A549 (cell line): ENCODE measurements around the gene RALGDS. TPM values are rescaled to one million over a fixed set of nuclear protein-coding genes. Genes with fewer than 3 reads are reported as not detected.

Experiments used
- ATAC-seq, 2 experiments: fragments of 200-7000 bp in 1 of 2; fragments of >200 bp in 1 of 2; cut with Nextera tagmentation in 1 of 2; cut with Tn5 transposase in 1 of 2; 3 replicates each; pipeline versions ENCODE4 v1.8.0 to v1.9.1; 2018 to 2020; ENCODE audit warnings: mild to moderate bottlenecking in 1 of 2, moderate library complexity in 1 of 2
- CTCF ChIA-PET: fragments of 300-600 bp; sonication (Branson Sonifier 250); formaldehyde crosslinking; extraction: SDS; loops from one replicate; lab custom pipeline; 2021; ENCODE audit warnings: antibody characterized with exemption, inconsistent platforms; lab: Yijun Ruan, JAX
- POLR2A ChIA-PET: fragments of 350-600 bp; formaldehyde crosslinking; extraction: SDS; loops from one replicate; lab custom pipeline; 2021; ENCODE audit warnings: antibody characterized with exemption, inconsistent platforms; lab: Yijun Ruan, JAX
- DNase-seq, 2 experiments: peaks; one replicate each; pipeline versions ENCODE4 v3.0.0 to v3.0.0-alpha.2; 2011 to 2016; ENCODE audit warnings: low read depth in 1 of 2, low spot score in 1 of 2
- FAIRE-seq: peaks from 2 replicates; lab custom pipeline; 2011; peaks lifted over from hg19 to GRCh38; lab: Jason Lieb, UNC
- H3K27ac ChIP-seq, 2 experiments: fragments of >200 bp; sonication (Bioruptor Twin); formaldehyde crosslinking; 3 replicates each; pipeline ENCODE4 v1.5.1; 2016 to 2017
- H3K4me1 ChIP-seq: fragments of >200 bp; sonication (Bioruptor Twin); formaldehyde crosslinking; 3 replicates; pipeline ENCODE4 v1.6.1; 2016
- H3K4me2 ChIP-seq: fragments of >200 bp; sonication (Bioruptor Twin); formaldehyde crosslinking; 3 replicates; pipeline ENCODE4 v1.6.1; 2016
- H3K4me3 ChIP-seq: fragments of >200 bp; sonication (Bioruptor Twin); formaldehyde crosslinking; 3 replicates; pipeline ENCODE4 v1.5.1; 2016
- H3K9me3 ChIP-seq: fragments of >200 bp; sonication (Bioruptor Twin); formaldehyde crosslinking; 3 replicates; pipeline ENCODE4 v1.6.1; 2016
- BHLHE40 ChIP-seq: IDR thresholded peaks from 2 replicates; pipeline ENCODE4 v1.6.1; 2012; ENCODE audit warnings: low read depth, low read length, inconsistent platforms
- CEBPB ChIP-seq, 2 experiments: fragments of >200 bp in 1 of 2; sonication (Bioruptor Twin) in 1 of 2; formaldehyde crosslinking in 1 of 2; IDR thresholded peaks; 2 replicates each; pipeline ENCODE4 v1.6.1; 2012 to 2016
- CHD4 ChIP-seq: fragments of 200-600 bp; sonication (generic); IDR thresholded peaks from 2 replicates; pipeline ENCODE4 v1.6.1; 2016; ENCODE audit warnings: antibody characterized with exemption, mild to moderate bottlenecking, borderline replicate concordance
- EHMT2 ChIP-seq: fragments of 200-600 bp; sonication (generic); IDR thresholded peaks from 2 replicates; pipeline ENCODE4 v1.6.1; 2016; ENCODE audit warnings: antibody characterized with exemption, low read depth, mild to moderate bottlenecking, moderate library complexity
- ELK1 ChIP-seq: fragments of 150-350 bp; IDR thresholded peaks from 2 replicates; pipeline ENCODE4 v1.6.1; 2014; ENCODE audit warnings: low read depth, mild to moderate bottlenecking, low read length
- FOSB ChIP-seq: fragments of 250-450 bp; sonication (Bioruptor Pico); IDR thresholded peaks from 2 replicates; pipeline ENCODE4 v1.5.0; 2020; ENCODE audit warnings: mild to moderate bottlenecking, moderate library complexity
- FOSL2 ChIP-seq, 2 experiments: fragments of 450-650 bp in 1 of 2; fragments of >200 bp in 1 of 2; sonication (Bioruptor Twin) in 1 of 2; formaldehyde crosslinking; IDR thresholded peaks; 2 replicates each; pipeline versions ENCODE4 v1.5.0 to v1.6.1; 2016 to 2020; ENCODE audit warnings: mild to moderate bottlenecking in 1 of 2, moderate library complexity in 1 of 2
- GATA3 ChIP-seq: IDR thresholded peaks from 2 replicates; pipeline ENCODE4 v1.6.1; 2012; ENCODE audit warnings: borderline replicate concordance
- HES2 ChIP-seq: fragments of >200 bp; sonication (Bioruptor Twin); formaldehyde crosslinking; IDR thresholded peaks from 2 replicates; pipeline ENCODE4 v1.6.1; 2016
- HMGXB4 ChIP-seq: fragments of 250-450 bp; sonication (Bioruptor Pico); IDR thresholded peaks from 2 replicates; pipeline ENCODE4 v1.5.0; 2021; ENCODE audit warnings: mild to moderate bottlenecking, moderate library complexity, borderline replicate concordance
- HOXB13 ChIP-seq: fragments of 250-450 bp; sonication (Bioruptor Pico); IDR thresholded peaks from 2 replicates; pipeline ENCODE4 v1.5.0; 2020; ENCODE audit warnings: low read depth, mild to moderate bottlenecking, moderate library complexity
- JUN ChIP-seq, 2 experiments: fragments of >200 bp; sonication (Bioruptor Twin); formaldehyde crosslinking; IDR thresholded peaks; 2 replicates in 1 of 2; 3 replicates in 1 of 2; pipeline ENCODE4 v1.6.1; 2016 to 2017
- KDM5A ChIP-seq: fragments of 200-600 bp; sonication (generic); IDR thresholded peaks from 2 replicates; pipeline ENCODE4 v1.6.1; 2016; ENCODE audit warnings: antibody characterized with exemption, mild to moderate bottlenecking
- MAFK ChIP-seq: fragments of 450-650 bp; IDR thresholded peaks from 2 replicates; pipeline ENCODE4 v1.6.1; 2014; ENCODE audit not compliant: partially characterized antibody
- MAX ChIP-seq: IDR thresholded peaks from 2 replicates; pipeline ENCODE4 v1.6.1; 2012
- MYC ChIP-seq: IDR thresholded peaks from 2 replicates; pipeline ENCODE4 v1.6.1; 2012; ENCODE audit warnings: mild to moderate bottlenecking, inconsistent platforms, low read length, improper control_type of control experiment, borderline replicate concordance
- PHF8 ChIP-seq: fragments of 200-600 bp; sonication (generic); IDR thresholded peaks from 2 replicates; pipeline ENCODE4 v1.6.1; 2016; ENCODE audit warnings: low read depth, mild to moderate bottlenecking, antibody characterized with exemption, moderate library complexity, borderline replicate concordance
- RAD21 ChIP-seq, 2 experiments: fragments of >200 bp in 1 of 2; sonication (Bioruptor Twin) in 1 of 2; formaldehyde crosslinking in 1 of 2; IDR thresholded peaks in 1 of 2; conservative IDR thresholded peaks in 1 of 2; 2 replicates in 1 of 2; 3 replicates in 1 of 2; pipeline ENCODE4 v1.6.1; 2012 to 2018; ENCODE audit warnings: inconsistent platforms in 1 of 2
- RCOR1 ChIP-seq: fragments of 150-350 bp; IDR thresholded peaks from 2 replicates; pipeline ENCODE4 v1.6.1; 2014; ENCODE audit warnings: antibody characterized with exemption, low read length, low read depth
- REST ChIP-seq: fragments of 200-600 bp; sonication (generic); IDR thresholded peaks from 2 replicates; pipeline ENCODE4 v1.6.1; 2016; ENCODE audit warnings: antibody characterized with exemption, mild to moderate bottlenecking, moderate library complexity
- RNF2 ChIP-seq: fragments of 200-600 bp; sonication (generic); IDR thresholded peaks from 2 replicates; pipeline ENCODE4 v1.6.1; 2016; ENCODE audit warnings: low read depth, mild to moderate bottlenecking, antibody characterized with exemption, moderate library complexity, borderline replicate concordance
- TFCP2L1 ChIP-seq: fragments of 250-450 bp; sonication (Bioruptor Pico); IDR thresholded peaks from 2 replicates; pipeline ENCODE4 v1.5.0; 2021; ENCODE audit warnings: mild to moderate bottlenecking
- ZC3H11A ChIP-seq: fragments of 450-650 bp; IDR thresholded peaks from 2 replicates; pipeline ENCODE4 v1.6.1; 2014; ENCODE audit warnings: antibody characterized with exemption, mild to moderate bottlenecking
- ZNF302 ChIP-seq: fragments of 250-450 bp; sonication (Bioruptor Pico); IDR thresholded peaks from 2 replicates; pipeline ENCODE4 v1.9.0; 2021; ENCODE audit warnings: inconsistent platforms, mild to moderate bottlenecking, moderate library complexity
- ZSCAN20 ChIP-seq: fragments of 250-450 bp; sonication (Bioruptor Pico); IDR thresholded peaks from 2 replicates; pipeline ENCODE4 v1.8.0; 2022; ENCODE audit warnings: mild to moderate bottlenecking, moderate library complexity
- WGBS: methylation state at CpG from one replicate; pipeline ENCODE4 v1.1.6; 2017; ENCODE audit errors: missing lambda C conversion rate; 5-methylcytosine and 5-hydroxymethylcytosine counted together
- polyA plus RNA-seq, 4 experiments: library from polyadenylated mRNA; depleted of rRNA in 3 of 4; stranded (reverse); fragments of >200 nt; fragmentation: RNase III in 1 of 4; extraction: RNeasy Plus Mini Kit Qiagen cat#74134 plus additional on column Dnase treatment in 1 of 4; gene quantifications; 2 replicates in 3 of 4; 3 replicates in 1 of 4; pipeline ENCODE4 v1.2.3, GENCODE V29; 2011 to 2017

The RALGDS gene
- polyA plus RNA-seq, 2 of the 4 experiments (the other 2 are of a cell fraction): 8.9 to 12.1 TPM

GRCh38 chr9:133129001-133129795 lies 8.2 kb upstream of the RALGDS start:
- ATAC-seq (no peak), DNase-seq (no peak), FAIRE-seq (no peak)
- Histone ChIP-seq H3K4me1 (peaks cover 35% of the 10 kb centered on the region), H3K9me3 (no peaks in the 10 kb centered on the region), H3K4me3 (no peak overlapping the region), H3K4me2 (no peak overlapping the region), H3K27ac (no peak overlapping the region)
- 85% methylated on average over 11 of the region's 29 CpGs for whole genome bisulfite sequencing
- ChIA-PET POLR2A (no interaction called here), CTCF (interaction anchor here (8.0 to 39.2 kb wide), 2 partner anchors 17 to 21 kb away, joined by 108 to 1284 read pairs; partner anchors contain the start of gene RALGDS)
- no peak for TF ChIP-seq MAFK
- TF ChIP-seq FOSL2 (IDR thresholded peaks at IDR 0.05): no peak
- TF ChIP-seq FOSL2 (CRISPR knock-in tag; IDR thresholded peaks at IDR 0.05): no peak
- no peak for TF ChIP-seq ZSCAN20 (CRISPR knock-in tag)
- no peak for TF ChIP-seq ZC3H11A
- TF ChIP-seq BHLHE40: no peak
- TF ChIP-seq CEBPB (IDR thresholded peaks at IDR 0.05): no peak
- TF ChIP-seq KDM5A: no peak
- TF ChIP-seq HMGXB4 (CRISPR knock-in tag): no peak
- no peak for TF ChIP-seq HES2
- no peak for TF ChIP-seq PHF8
- TF ChIP-seq HOXB13: no peak
- TF ChIP-seq REST: no peak
- TF ChIP-seq CHD4: no peak
- TF ChIP-seq GATA3: no peak
- no peak for TF ChIP-seq RCOR1
- TF ChIP-seq FOSB (CRISPR knock-in tag): no peak
- TF ChIP-seq MYC: no peak
- TF ChIP-seq, all 56 proteins: peak for 0

GRCh38 chr9:133128152-133128551 lies 7.1 kb upstream of the RALGDS start:
- Histone ChIP-seq H3K4me3 (no peak overlapping the region), H3K4me2 (no peak overlapping the region), H3K4me1 (peaks cover 29% of the 10 kb centered on the region), H3K9me3 (no peaks in the 10 kb centered on the region), H3K27ac (no peak overlapping the region)
- ChIA-PET POLR2A (no interaction called here), CTCF (interaction anchor here (1.6 to 39.2 kb wide), 3 partner anchors 18 to 106 kb away, joined by 3 to 1284 read pairs (median 108); partner anchors contain the start of gene RALGDS)
- DNase-seq: no peak
- no peak for ATAC-seq
- no peak for FAIRE-seq
- 85% methylated on average over 13 of the region's 13 CpGs for WGBS
- TF ChIP-seq ZC3H11A (no peak), JUN (IDR thresholded peaks at IDR 0.05) (no peak), EHMT2 (no peak), RAD21 (conservative IDR thresholded peaks at IDR 0.05 in 1 of 2, IDR thresholded peaks at IDR 0.05 in 1 of 2) (no peak), REST (no peak), ELK1 (no peak), RNF2 (no peak), ZSCAN20 (CRISPR knock-in tag) (no peak), KDM5A (no peak), TFCP2L1 (no peak), MAX (no peak), ZNF302 (no peak), CHD4 (no peak)
